ENCODE results near the gene CFAP90. TPM values are rescaled to one million over a fixed set of nuclear protein-coding genes. Genes with fewer than 3 reads are reported as not detected.

Gene CFAP90
- total RNA-seq, 1 experiment from 2014 or later = 0.69 TPM

- ChIA-PET CTCF (interaction anchor here (0.5 kb wide), 1 partner anchor 1108 kb away, joined by 7 read pairs; no protein-coding TSS in a partner anchor), POLR2A (interaction anchor here (0.6 kb wide), 1 partner anchor 404 kb away, joined by 5 read pairs; no protein-coding TSS in a partner anchor)
- Histone ChIP-seq H3K9me3 (ENCODE audit: control insufficient read depth, insufficient read depth, low read depth, low read length) (no peaks in the 10 kb centered on the region), H3K27ac (ENCODE audit: low read length) (no peak overlapping the region), H3K4me3 (ENCODE audit: low read depth in 2 of 2, low read length in 2 of 2) (no peak overlapping the region), H3K4me1 (ENCODE audit: control insufficient read depth, insufficient read depth, low read length) (peaks cover 13% of the 10 kb centered on the region), H3K27me3 (ENCODE audit: control insufficient read depth, insufficient read depth, low read length) (no peaks in the 10 kb centered on the region), H3K36me3 (ENCODE audit: control insufficient read depth, insufficient read depth, low read length) (peaks cover 42% of the 10 kb centered on the region)
- intact Hi-C loops (cut with micrococcal nuclease; ENCODE audit: unreplicated experiment) = no loop called here
- no TSS peak for BruUV-seq (replicated peaks)
- in situ Hi-C loops (cut with HindIII; ENCODE audit: low pct_unique_long_range_greater_than_20kb, low sequenced_read_pairs) = no loop called here
- TF ChIP-seq SIN3A (IDR thresholded peaks at IDR 0.05; ENCODE audit: borderline replicate concordance, insufficient read depth, low read depth, low read length) = no peak
- no peak for DNase-seq (ENCODE audit: low read depth, low spot score)
- no peak for ATAC-seq
These were observed 23.7 kb upstream of the CFAP90 start for GRCh38 chr5:7874639-7875038.

GRCh38 chr5:7873216-7873615 lies 22.3 kb upstream of the CFAP90 start:
- intact Hi-C loops (cut with micrococcal nuclease; ENCODE audit: unreplicated experiment) (no loop called here), in situ Hi-C loops (cut with HindIII; ENCODE audit: low pct_unique_long_range_greater_than_20kb, low sequenced_read_pairs) (no loop called here)
- BruUV-seq (replicated peaks) = no TSS peak
- Histone ChIP-seq H3K9me3 (ENCODE audit: control insufficient read depth, insufficient read depth, low read depth, low read length) (no peaks in the 10 kb centered on the region), H3K27me3 (ENCODE audit: control insufficient read depth, insufficient read depth, low read length) (no peaks in the 10 kb centered on the region), H3K27ac (ENCODE audit: low read length) (no peak overlapping the region), H3K4me1 (ENCODE audit: control insufficient read depth, insufficient read depth, low read length) (peaks cover 13% of the 10 kb centered on the region), H3K4me3 (ENCODE audit: low read depth in 2 of 2, low read length in 2 of 2) (no peak overlapping the region), H3K36me3 (ENCODE audit: control insufficient read depth, insufficient read depth, low read length) (peaks cover 38% of the 10 kb centered on the region)
- DNase-seq (ENCODE audit: low read depth, low spot score) (no peak), ATAC-seq (no peak)
- ChIA-PET POLR2A (no interaction called here), CTCF (no interaction called here)
- TF ChIP-seq REST (IDR thresholded peaks at IDR 0.05; ENCODE audit: insufficient read depth in 1 of 2, low read depth in 2 of 2, low read length in 1 of 2) (no peak), CTCF (IDR thresholded peaks at IDR 0.05) (no peak), POLR2AphosphoS5 (IDR thresholded peaks at IDR 0.05; ENCODE audit: low read depth, low read length) (no peak), TCF7L2 (IDR thresholded peaks at IDR 0.05; ENCODE audit: low read depth, low read length) (no peak), SIN3A (IDR thresholded peaks at IDR 0.05; ENCODE audit: borderline replicate concordance, insufficient read depth, low read depth, low read length) (no peak)

GRCh38 chr5:7872517-7873130 lies 21.7 kb upstream of the CFAP90 start:
- no TSS peak for BruUV-seq (replicated peaks)
- TF ChIP-seq SIN3A (IDR thresholded peaks at IDR 0.05; ENCODE audit: borderline replicate concordance, insufficient read depth, low read depth, low read length) (no peak), REST (IDR thresholded peaks at IDR 0.05; ENCODE audit: insufficient read depth in 1 of 2, low read depth in 2 of 2, low read length in 1 of 2) (no peak), TCF7L2 (IDR thresholded peaks at IDR 0.05; ENCODE audit: low read depth, low read length) (no peak)
- Histone ChIP-seq H3K27me3 (ENCODE audit: control insufficient read depth, insufficient read depth, low read length) (no peaks in the 10 kb centered on the region), H3K9me3 (ENCODE audit: control insufficient read depth, insufficient read depth, low read depth, low read length) (no peaks in the 10 kb centered on the region), H3K4me1 (ENCODE audit: control insufficient read depth, insufficient read depth, low read length) (peaks cover 18% of the 10 kb centered on the region), H3K36me3 (ENCODE audit: control insufficient read depth, insufficient read depth, low read length) (peaks cover 34% of the 10 kb centered on the region), H3K4me3 (ENCODE audit: low read depth in 2 of 2, low read length in 2 of 2) (no peak overlapping the region), H3K27ac (ENCODE audit: low read length) (no peak overlapping the region; the same call in 1 of the 2 replicates)
- in situ Hi-C loops (cut with HindIII; ENCODE audit: low pct_unique_long_range_greater_than_20kb, low sequenced_read_pairs) (no loop called here), intact Hi-C loops (cut with micrococcal nuclease; ENCODE audit: unreplicated experiment) (no loop called here)
- DNase-seq (ENCODE audit: low read depth, low spot score) (no peak), ATAC-seq (no peak)
- POLR2A ChIA-PET = no interaction called here
- CTCF ChIA-PET = no interaction called here
